IMR-90 (cell line): ENCODE results near the gene BCAS3. TPM values are rescaled to one million over a fixed set of nuclear protein-coding genes. Genes with fewer than 3 reads are reported as not detected.

Experiments used
- ATAC-seq: fragments of 200-7000 bp; cut with Tn5 transposase; 2 replicates; pipeline ENCODE4 v1.9.1; 2020; ENCODE audit warnings: low read depth, mild to moderate bottlenecking, moderate library complexity
- BruUV-seq: library from RNA; stranded (reverse); fragments of 400-500 nt; replicated peaks from 2 replicates; lab custom pipeline; 2021; lab: Mats Ljungman, UMichigan
- CTCF ChIA-PET: fragments of 300-600 bp; formaldehyde crosslinking; extraction: SDS; loops from one replicate; lab custom pipeline; 2021; ENCODE audit warnings: antibody characterized with exemption; lab: Yijun Ruan, JAX
- POLR2A ChIA-PET: fragments of 300-600 bp; sonication (Branson Sonifier 250); formaldehyde crosslinking; loops from one replicate; lab custom pipeline; 2022; ENCODE audit warnings: antibody characterized with exemption; ENCODE audit not compliant: unreplicated experiment; lab: Charles Lee
- DNase-seq: peaks from one replicate; pipeline ENCODE4 v3.0.0; 2013
- H2AFZ ChIP-seq: replicated peaks from 2 replicates; pipeline ENCODE3; 2013; ENCODE audit warnings: low read length, mild to moderate bottlenecking; ENCODE audit not compliant: poor library complexity
- H2AK5ac ChIP-seq: 2 replicates; pipeline ENCODE4 v1.6.1; 2013; ENCODE audit warnings: low read depth, low read length, inconsistent platforms
- H2AK9ac ChIP-seq: replicated peaks from 2 replicates; pipeline ENCODE3; 2013; ENCODE audit warnings: mild to moderate bottlenecking, low read depth, low read length, moderate library complexity; ENCODE audit not compliant: poor library complexity
- H2BK120ac ChIP-seq: 2 replicates; pipeline ENCODE4 v1.6.1; 2013; ENCODE audit warnings: low read depth, low read length, inconsistent platforms
- H2BK15ac ChIP-seq: 3 replicates; pipeline ENCODE4 v1.6.1; 2013; ENCODE audit warnings: low read depth, low read length, inconsistent platforms
- H2BK20ac ChIP-seq: 2 replicates; pipeline ENCODE4 v1.6.1; 2013; ENCODE audit warnings: low read depth, mild to moderate bottlenecking, inconsistent platforms, low read length, moderate library complexity
- H2BK5ac ChIP-seq: 2 replicates; pipeline ENCODE4 v1.6.1; 2013; ENCODE audit warnings: mild to moderate bottlenecking, low read depth, low read length, inconsistent platforms; ENCODE audit not compliant: poor library complexity, severe bottlenecking
- H3K14ac ChIP-seq: replicated peaks from 2 replicates; pipeline ENCODE4 v1.6.1; 2013; ENCODE audit warnings: low read depth, low read length, inconsistent platforms
- H3K18ac ChIP-seq: 2 replicates; pipeline ENCODE4 v1.6.1; 2013; ENCODE audit warnings: low read depth, low read length, control low read depth
- H3K23ac ChIP-seq: 2 replicates; pipeline ENCODE4 v1.6.1; 2013; ENCODE audit warnings: low read depth, low read length, inconsistent platforms
- H3K27ac ChIP-seq: 2 replicates; pipeline ENCODE4 v1.5.1; 2013; ENCODE audit warnings: mild to moderate bottlenecking, control low read depth, low read length; ENCODE audit not compliant: insufficient read depth
- H3K27me3 ChIP-seq: 2 replicates; pipeline ENCODE4 v1.6.1; 2013; ENCODE audit warnings: low read length; ENCODE audit not compliant: control insufficient read depth, insufficient read depth
- H3K36me3 ChIP-seq: 2 replicates; pipeline ENCODE4 v1.6.1; 2013; ENCODE audit warnings: low read length, mixed read lengths; ENCODE audit not compliant: control insufficient read depth, insufficient read depth
- H3K4ac ChIP-seq: 2 replicates; pipeline ENCODE4 v1.6.1; 2013; ENCODE audit warnings: low read depth, low read length, inconsistent platforms
- H3K4me1 ChIP-seq: 2 replicates; pipeline ENCODE4 v1.6.1; 2013; ENCODE audit warnings: low read length, mixed read lengths; ENCODE audit not compliant: control insufficient read depth, insufficient read depth
- H3K4me2 ChIP-seq: 2 replicates; pipeline ENCODE4 v1.6.1; 2013; ENCODE audit warnings: low read depth, mild to moderate bottlenecking, control low read depth, low read length, moderate library complexity
- H3K4me3 ChIP-seq: 2 replicates; pipeline ENCODE4 v1.5.1; 2013; ENCODE audit warnings: low read depth, mild to moderate bottlenecking, control low read depth, low read length, moderate library complexity; ENCODE audit not compliant: insufficient read depth
- H3K56ac ChIP-seq: 2 replicates; pipeline ENCODE4 v1.6.1; 2013; ENCODE audit warnings: low read length, inconsistent platforms; ENCODE audit not compliant: insufficient read depth; ENCODE audit errors: extremely low read depth
- H3K79me1 ChIP-seq, 2 experiments: 2 replicates each; pipeline ENCODE4 v1.6.1; 2013; ENCODE audit warnings: low read length in 2 of 2, inconsistent platforms in 1 of 2, low read depth in 1 of 2
- H3K9ac ChIP-seq: 2 replicates; pipeline ENCODE4 v1.6.1; 2013; ENCODE audit warnings: low read depth, low read length, control low read depth
- H3K9me1 ChIP-seq: 2 replicates; pipeline ENCODE4 v1.6.1; 2013; ENCODE audit warnings: low read length, inconsistent platforms; ENCODE audit not compliant: insufficient read depth
- H3K9me3 ChIP-seq: 2 replicates; pipeline ENCODE4 v1.6.1; 2013; ENCODE audit warnings: low read length; ENCODE audit not compliant: control insufficient read depth, insufficient read depth
- H4K20me1 ChIP-seq: 2 replicates; pipeline ENCODE4 v1.6.1; 2013; ENCODE audit warnings: low read length, inconsistent platforms; ENCODE audit not compliant: insufficient read depth
- H4K5ac ChIP-seq: 2 replicates; pipeline ENCODE4 v1.6.1; 2013; ENCODE audit warnings: mild to moderate bottlenecking, low read depth, low read length, control low read depth
- H4K8ac ChIP-seq, 2 experiments: 2 replicates each; pipeline ENCODE4 v1.6.1; 2013; ENCODE audit warnings: low read depth in 2 of 2, low read length in 2 of 2, control low read depth in 1 of 2, inconsistent platforms in 1 of 2
- H4K91ac ChIP-seq: 2 replicates; pipeline ENCODE4 v1.6.1; 2013; ENCODE audit warnings: low read depth, low read length, inconsistent platforms; ENCODE audit not compliant: insufficient read depth
- MXI1 ChIP-seq: IDR thresholded peaks from 2 replicates; pipeline ENCODE4 v1.6.1; 2012; ENCODE audit warnings: low read depth, mild to moderate bottlenecking, low read length, moderate library complexity, borderline replicate concordance
- RAD21 ChIP-seq: IDR thresholded peaks from 2 replicates; pipeline ENCODE4 v1.6.1; 2012; ENCODE audit warnings: low read length, improper control_type of control experiment
- RFX5 ChIP-seq: IDR thresholded peaks from 2 replicates; pipeline ENCODE4 v1.8.0; 2012; ENCODE audit warnings: low read depth, mild to moderate bottlenecking, low read length, moderate library complexity
- SMC3 ChIP-seq: fragments of 150-350 bp; IDR thresholded peaks from 2 replicates; pipeline ENCODE4 v1.6.1; 2016; ENCODE audit warnings: low read depth, mild to moderate bottlenecking, antibody characterized with exemption, low read length, moderate library complexity
- WGBS, 2 experiments: methylation state at CpG; one replicate each; pipeline versions ENCODE4 v1.1.5 to v1.1.7; 2013; ENCODE audit warnings: missing lambda C conversion rate in 2 of 2; ENCODE audit not compliant: insufficient read length in 1 of 2; ENCODE audit errors: extremely low coverage in 2 of 2; 5-methylcytosine and 5-hydroxymethylcytosine counted together
- dilution Hi-C: fragments of 300-500 bp; cut with HindIII; formaldehyde crosslinking; loops from one replicate; pipeline ENCODE4 v1.14.3; 2018; ENCODE audit warnings: low sequenced_read_pairs; ENCODE audit not compliant: unreplicated experiment
- in situ Hi-C: fragments of 300-500 bp; cut with MboI; formaldehyde crosslinking; loops from 3 replicates; pipeline ENCODE4 v1.14.3; 2019; ENCODE audit warnings: low sequenced_read_pairs, inconsistent platforms, mixed read lengths
- intact Hi-C: fragments of 100-400 bp; cut with micrococcal nuclease; formaldehyde crosslinking; loops from 2 replicates; pipeline ENCODE4 v1.10.0; 2022
- polyA plus RNA-seq, 3 experiments: library from polyadenylated mRNA; depleted of rRNA; stranded (reverse); fragments of >200 nt; gene quantifications; 2 replicates each; pipeline ENCODE4 v1.2.3, GENCODE V29; 2012; ENCODE audit warnings: low replicate concordance in 1 of 3
- total RNA-seq: library from RNA; depleted of rRNA; stranded (reverse); fragments of >200 nt; gene quantifications from 2 replicates; pipeline ENCODE4 v1.2.3, GENCODE V29; 2012
- TF ChIP-seq, protein P1 (sequence below): fragments of 150-350 bp; IDR thresholded peaks from 2 replicates; pipeline ENCODE4 v1.6.1; 2016; ENCODE audit warnings: low read depth, mild to moderate bottlenecking, low read length, moderate library complexity, borderline replicate concordance

Gene BCAS3
- total and polyA plus RNA-seq, 2 of the 4 experiments (the other 2 are of a cell fraction), result 6.3 to 27.1 TPM

GRCh38 chr17:60893475-60893874 is 215.8 kb downstream of the BCAS3 start:
- no peaks in the 10 kb centered on the region for H4K20me1 ChIP-seq
- H3K23ac ChIP-seq, result no peak overlapping the region
- TF ChIP-seq, protein P1, sequence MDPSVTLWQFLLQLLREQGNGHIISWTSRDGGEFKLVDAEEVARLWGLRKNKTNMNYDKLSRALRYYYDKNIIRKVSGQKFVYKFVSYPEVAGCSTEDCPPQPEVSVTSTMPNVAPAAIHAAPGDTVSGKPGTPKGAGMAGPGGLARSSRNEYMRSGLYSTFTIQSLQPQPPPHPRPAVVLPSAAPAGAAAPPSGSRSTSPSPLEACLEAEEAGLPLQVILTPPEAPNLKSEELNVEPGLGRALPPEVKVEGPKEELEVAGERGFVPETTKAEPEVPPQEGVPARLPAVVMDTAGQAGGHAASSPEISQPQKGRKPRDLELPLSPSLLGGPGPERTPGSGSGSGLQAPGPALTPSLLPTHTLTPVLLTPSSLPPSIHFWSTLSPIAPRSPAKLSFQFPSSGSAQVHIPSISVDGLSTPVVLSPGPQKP, result no peak
- TF ChIP-seq SMC3 (no peak), RAD21 (no peak), MXI1 (no peak), RFX5 (no peak)
- no peak overlapping the region for H2AFZ ChIP-seq
- H3K4me2 ChIP-seq, result no peak overlapping the region
- H3K4me1 ChIP-seq, result no peaks in the 10 kb centered on the region
- H3K79me1 ChIP-seq, result no peaks in the 10 kb centered on the region
- H2BK20ac ChIP-seq, result no peak overlapping the region
- no peak overlapping the region for H2AK5ac ChIP-seq
- dilution Hi-C loops (no loop called here), intact Hi-C loops (no loop called here), in situ Hi-C loops (no loop called here)
- BruUV-seq, result no TSS peak
- no peak overlapping the region for H4K8ac ChIP-seq
- ChIA-PET POLR2A (no interaction called here), CTCF (no interaction called here)
- no peak overlapping the region for H4K91ac ChIP-seq
- no peak overlapping the region for H2AK9ac ChIP-seq
- no peaks in the 10 kb centered on the region for H3K36me3 ChIP-seq
- no peak overlapping the region for H2BK15ac ChIP-seq
- no CpG with 5 or more reads among the region's 5 CpGs for WGBS, 2 experiments
- no peak overlapping the region for H3K18ac ChIP-seq
- no peak overlapping the region for H3K27ac ChIP-seq
- no peaks in the 10 kb centered on the region for H3K9me3 ChIP-seq
- H4K5ac ChIP-seq, result no peak overlapping the region
- no peaks in the 10 kb centered on the region for H3K27me3 ChIP-seq
- no peak overlapping the region for H3K4ac ChIP-seq
- no peak overlapping the region for H3K14ac ChIP-seq
- no peaks in the 10 kb centered on the region for H3K9me1 ChIP-seq
- no peak overlapping the region for H3K56ac ChIP-seq
- no peak overlapping the region for H2BK120ac ChIP-seq
- no peak overlapping the region for H3K4me3 ChIP-seq
- no peak overlapping the region for H3K9ac ChIP-seq
- DNase-seq, result no peak
- no peak for ATAC-seq
- H2BK5ac ChIP-seq, result no peak overlapping the region
